Regular cardiac myocyte (primary cell): ENCODE data around the gene NEO1. TPM values are rescaled to one million over a fixed set of nuclear protein-coding genes. Genes with fewer than 3 reads are reported as not detected.

Source experiments
- total RNA-seq: library from RNA; depleted of rRNA; stranded (reverse); fragments of >200 nt; gene quantifications from 2 replicates; pipeline ENCODE4 v1.2.3, GENCODE V29; 2014

NEO1 gene
- 5.6 and 13.5 TPM in 2 replicates for total RNA-seq

GRCh38 chr15:73051807-73052652, at the start of gene NEO1:
NEO1 (plus strand) TSS chr15:73052463; CDS start chr15:73052676, 213 bp downstream.

